ENCODE results near the gene LRRC47. TPM values are rescaled to one million over a fixed set of nuclear protein-coding genes. Genes with fewer than 3 reads are reported as not detected.

The LRRC47 gene
- total and polyA plus RNA-seq, 2 of the 8 experiments (the other 6 are each of a cell fraction or from before 2014, with no cell fraction given): 38.3 to 82.4 TPM

GRCh38 chr1:3803905-3804626, 7.8 kb upstream of the LRRC47 start:
- Histone ChIP-seq H2BK15ac (ENCODE audit: low read length) (no peak overlapping the region), H3K23me2 (ENCODE audit: low read depth, low read length) (no peaks in the 10 kb centered on the region), H2BK12ac (ENCODE audit: low read depth, low read length) (no peak overlapping the region), H3K4me1 (replicated peaks in 1 of 4; ENCODE audit: control insufficient read depth in 3 of 4, insufficient read depth in 4 of 4, low read length in 3 of 4) (no peaks in the 10 kb centered on the region), H2AFZ (ENCODE audit: low read length) (no peak overlapping the region), H2BK20ac (ENCODE audit: low read length) (no peak overlapping the region), H3K4me3 (ENCODE audit: extremely low read depth in 1 of 4, insufficient read depth in 2 of 4, low read depth in 3 of 4, low read length in 4 of 4) (no peak overlapping the region), H2AK5ac (ENCODE audit: low read depth, low read length) (no peak overlapping the region), H4K20me1 (replicated peaks in 1 of 2; ENCODE audit: control insufficient read depth in 1 of 2, insufficient read depth in 2 of 2, low read length in 2 of 2) (no peaks in the 10 kb centered on the region), H3K14ac (ENCODE audit: insufficient read length) (no peak overlapping the region), H3K79me2 (ENCODE audit: control insufficient read depth in 1 of 2, insufficient read depth in 2 of 2, low read length in 2 of 2) (no peaks in the 10 kb centered on the region), H3K79me1 (ENCODE audit: low read depth, low read length) (no peaks in the 10 kb centered on the region), H2BK5ac (ENCODE audit: low read depth, low read length) (no peak overlapping the region), H3K9ac (replicated peaks in 1 of 4; ENCODE audit: extremely low read depth in 1 of 4, low read depth in 3 of 4, low read length in 3 of 4) (no peak overlapping the region), H3K18ac (ENCODE audit: extremely low read depth, low read length) (no peak overlapping the region), H3K9me3 (ENCODE audit: insufficient read depth in 2 of 2, low read depth in 1 of 2, low read length in 1 of 2) (peaks cover 8 to 18% of the 10 kb centered on the region in 2 experiments; a peak in 3 of 4 replicates), H4K91ac (replicated peaks; ENCODE audit: insufficient read length, low read length) (no peak overlapping the region), H3K27me3 (replicated peaks in 1 of 4; ENCODE audit: control insufficient read depth in 3 of 4, extremely low read depth in 1 of 4, insufficient read depth in 3 of 4, low read length in 3 of 4) (no peaks in the 10 kb centered on the region; a peak in 2 of 7 replicates), H3K4me2 (ENCODE audit: insufficient read depth in 1 of 2, low read depth in 2 of 2, low read length in 2 of 2) (no peak overlapping the region), H3K56ac (replicated peaks; ENCODE audit: insufficient read length, low read depth, low read length) (no peak overlapping the region), H3K23ac (ENCODE audit: insufficient read length) (no peak overlapping the region), H3K36me3 (ENCODE audit: control insufficient read depth in 2 of 4, insufficient read depth in 4 of 4, low read length in 3 of 4) (no peaks in the 10 kb centered on the region), H3K4ac (replicated peaks; ENCODE audit: insufficient read length, low read depth, low read length) (no peak overlapping the region), H2BK120ac (replicated peaks; ENCODE audit: low read depth, low read length) (no peak overlapping the region), H4K8ac (ENCODE audit: extremely low read depth, insufficient read depth, low read length) (no peak overlapping the region), H4K5ac (ENCODE audit: insufficient read length, low read depth, low read length) (no peak overlapping the region), H3K27ac (ENCODE audit: low read depth, low read length) (no peak overlapping the region)
- 87% methylated on average over 19 of the region's 19 CpGs; no CpG with 5 or more reads in 1 of the 2 experiments for WGBS, 2 experiments (ENCODE audit: extremely low coverage in 1 of 2, insufficient coverage in 1 of 2, insufficient read length in 1 of 2, insufficient replicate concordance in 2 of 2, low coverage in 1 of 2, low lambda C conversion rate in 2 of 2, missing lambda C conversion rate in 1 of 2)
- ChIA-PET CTCF (ENCODE audit: partially characterized antibody) (interaction anchor here (0.6 to 1.4 kb wide), 9 partner anchors 10 to 77 kb away, joined by 3 to 6 read pairs (median 4); no protein-coding TSS in a partner anchor), POLR2A (ENCODE audit: partially characterized antibody) (no interaction called here)
- TF ChIP-seq TEAD4 (IDR thresholded peaks at IDR 0.05; ENCODE audit: low read depth, low read length) (no peak), SIN3A (conservative IDR thresholded peaks at IDR 0.05 in 1 of 2, IDR thresholded peaks at IDR 0.05 in 1 of 2; ENCODE audit: low read depth in 1 of 2, low read length in 2 of 2) (no peak), CTBP2 (IDR thresholded peaks at IDR 0.05; ENCODE audit: borderline replicate concordance, insufficient read depth, insufficient read length, low read length) (no peak), TAF7 (optimal IDR thresholded peaks at IDR 0.05; ENCODE audit: borderline replicate concordance, low read depth, low read length) (no peak), ATF3 (IDR thresholded peaks at IDR 0.05; ENCODE audit: insufficient read depth, low read depth, low read length) (no peak), BACH1 (IDR thresholded peaks at IDR 0.05; ENCODE audit: low read length) (no peak), KDM4A (IDR thresholded peaks at IDR 0.05; ENCODE audit: low read depth, low read length, severe bottlenecking) (no peak), KDM1A (IDR thresholded peaks at IDR 0.05; ENCODE audit: borderline replicate concordance, low read length) (no peak), POLR2AphosphoS5 (IDR thresholded peaks at IDR 0.05; ENCODE audit: low read depth, low read length) (no peak), SAP30 (IDR thresholded peaks at IDR 0.05; ENCODE audit: insufficient read depth, insufficient replicate concordance, low read length) (no peak), MAX (IDR thresholded peaks at IDR 0.05) (no peak), TBP (IDR thresholded peaks at IDR 0.05; ENCODE audit: low read depth, low read length) (no peak)
- FAIRE-seq: no peak
- no peak for DNase-seq (ENCODE audit: low read depth in 1 of 2, low spot score in 2 of 2)

All from H1 (cell line).